K562 (cell line): Measurements from ENCODE around the gene NPEPPS.
"Not testable (repeated sequence)": the region's sequence is repeated elsewhere in the genome, so short reads cannot be mapped to it uniquely, and the experiment has no call there.

ENCODE experiments used
- TEAD2 ChIP-seq: fragments of 450-650 bp; IDR thresholded peaks from 2 replicates; pipeline ENCODE4 v1.6.1; 2016; ENCODE audit warnings: missing genetic modification characterization, control low read depth, missing compliant biosample characterization
- TRIM28 ChIP-seq: fragments of 450-650 bp; IDR thresholded peaks from 2 replicates; pipeline ENCODE4 v1.6.1; 2017

- TF ChIP-seq TRIM28; TEAD2 (tag): not testable (repeated sequence)
Observed at GRCh38 chr17:47491841-47492212, 39.1 kb upstream of the NPEPPS start.
